Aorta (tissue), 5 donors: ENCODE results near the gene NAPB. TPM values are rescaled to one million over a fixed set of nuclear protein-coding genes. Genes with fewer than 3 reads are reported as not detected.

Source experiments
- ATAC-seq: fragments of 200-7000 bp; cut with Tn5 transposase; one replicate; pipeline ENCODE4 v1.9.1; 2022; ENCODE audit warnings: moderate library complexity; ENCODE audit not compliant: low FRiP score
- DNase-seq, 2 donors: peaks; one replicate each; pipeline ENCODE4 v3.0.0-alpha.2; 2020
- H3K27ac ChIP-seq, 2 donors: one replicate each; pipeline ENCODE4 v1.5.1; 2013; ENCODE audit warnings: low read length in 2 of 2, mild to moderate bottlenecking in 2 of 2, moderate library complexity in 2 of 2, control low read depth in 1 of 2, inconsistent platforms in 1 of 2, low read depth in 1 of 2
- H3K27me3 ChIP-seq, 2 donors: one replicate each; pipeline ENCODE4 v1.6.1; 2013; ENCODE audit warnings: control low read depth in 1 of 2, low read length in 1 of 2, mild to moderate bottlenecking in 1 of 2, moderate library complexity in 1 of 2; ENCODE audit not compliant: insufficient read depth in 2 of 2, control insufficient read depth in 1 of 2
- H3K36me3 ChIP-seq, 2 donors: one replicate each; pipeline ENCODE4 v1.6.1; 2013; ENCODE audit warnings: control low read depth in 1 of 2, low read length in 1 of 2, mild to moderate bottlenecking in 1 of 2; ENCODE audit not compliant: insufficient read depth in 2 of 2, control insufficient read depth in 1 of 2
- H3K4me1 ChIP-seq, 2 donors: one replicate each; pipeline ENCODE4 v1.6.1; 2013; ENCODE audit warnings: low read length in 2 of 2, control low read depth in 1 of 2, mild to moderate bottlenecking in 1 of 2, moderate library complexity in 1 of 2; ENCODE audit not compliant: insufficient read depth in 2 of 2, control insufficient read depth in 1 of 2
- H3K4me3 ChIP-seq, 2 donors: one replicate each; pipeline ENCODE4 v1.5.1; 2013; ENCODE audit warnings: low read length in 2 of 2, control low read depth in 1 of 2, mild to moderate bottlenecking in 1 of 2
- H3K9me3 ChIP-seq: one replicate; pipeline ENCODE4 v1.6.1; 2013; ENCODE audit warnings: mild to moderate bottlenecking, low read length; ENCODE audit not compliant: control insufficient read depth
- WGBS, 2 donors: extraction: QIAGEN DNeasy Blood & Tissue Kit; methylation state at CpG; one replicate each; pipeline ENCODE4 v1.1.7; 2013; 5-methylcytosine and 5-hydroxymethylcytosine counted together
- intact Hi-C, 2 donors: fragments of 100-400 bp; cut with DNase I; formaldehyde crosslinking; loops; one replicate each; pipeline versions ENCODE4 v1.14.2 to v1.15.0; 2022
- polyA plus RNA-seq, 2 donors: library from polyadenylated mRNA; stranded (reverse); fragments of 200-250 nt; gene quantifications; one replicate each; pipeline ENCODE4 v1.2.3, GENCODE V29; 2013
- total RNA-seq, 2 donors: library from RNA; stranded (reverse); fragmentation: NEBNext Ultra II Directional; extraction: Animal tissue kit (Norgen Biotek cat#: 25700); gene quantifications; one replicate each; pipeline ENCODE4 v1.2.1, GENCODE V29; 2021
- donor health status: healthy with polysubstance abuse.
- donor health status: Bipolar disorder and iron deficiency.
- donor health status: DM: no; HTN: no; CAD: no.
- donor health status: DM: no; HTN: no; CAD: no.
- donor health status: DM: yes; HTN: yes; CAD: no.

NAPB gene
- total and polyA plus RNA-seq, 4 donors, result 6.6 to 15.2 (median 10.2) TPM

- no peaks in the 10 kb centered on the region for H3K36me3 ChIP-seq
- no peaks in the 10 kb centered on the region for H3K4me1 ChIP-seq
- H3K27ac ChIP-seq, result no peak overlapping the region
- H3K4me3 ChIP-seq, result no peak overlapping the region
- ATAC-seq, result no peak
- no peaks in the 10 kb centered on the region for H3K27me3 ChIP-seq
- WGBS, 2 donors, result 69 to 71% methylated on average over 5 of the region's 5 CpGs
- H3K9me3 ChIP-seq, result no peaks in the 10 kb centered on the region
- intact Hi-C loops, result loop anchor here (5.0 to 10.0 kb wide), 2 partner anchors 297 to 1010 kb away; partner anchors contain the start of gene THBD (in 1 of the 2)
- no peak for DNase-seq
Measured at GRCh38 chr20:23344336-23344735, 77.0 kb downstream of the NAPB start.

- Histone ChIP-seq H3K27ac (no peak overlapping the region), H3K9me3 (no peaks in the 10 kb centered on the region), H3K36me3 (no peaks in the 10 kb centered on the region), H3K27me3 (no peaks in the 10 kb centered on the region), H3K4me1 (no peaks in the 10 kb centered on the region), H3K4me3 (no peak overlapping the region)
- no peak for DNase-seq
- 98 to 100% methylated on average over 1 of the region's 1 CpG for WGBS, 2 donors
- ATAC-seq, result no peak
- intact Hi-C loops, result loop anchor here (5.0 to 10.0 kb wide), 2 partner anchors 296 to 1009 kb away; partner anchors contain the start of gene THBD (in 1 of the 2)
Measured at GRCh38 chr20:23343590-23343989, 77.7 kb downstream of the NAPB start.

- Histone ChIP-seq H3K4me3 (no peak overlapping the region), H3K9me3 (no peaks in the 10 kb centered on the region), H3K27ac (no peak overlapping the region), H3K36me3 (no peaks in the 10 kb centered on the region), H3K4me1 (no peaks in the 10 kb centered on the region), H3K27me3 (no peaks in the 10 kb centered on the region)
- DNase-seq, result no peak
- intact Hi-C loops, result loop anchor here (2.0 to 10.0 kb wide), 3 partner anchors 294 to 1006 kb away; partner anchors contain the start of gene THBD (in 1 of the 2)
- 63 to 71% methylated on average over 2 of the region's 2 CpGs for whole genome bisulfite sequencing, 2 donors
- ATAC-seq, result no peak
Measured at GRCh38 chr20:23341073-23341472, 80.2 kb downstream of the NAPB start.

- no peaks in the 10 kb centered on the region for H3K36me3 ChIP-seq
- H3K4me1 ChIP-seq, result no peaks in the 10 kb centered on the region
- WGBS, 2 donors, result 19 to 21% methylated on average over 9 of the region's 9 CpGs
- no peaks in the 10 kb centered on the region for H3K9me3 ChIP-seq
- intact Hi-C loops, result loop anchor here (2.0 to 10.0 kb wide), 3 partner anchors 293 to 1006 kb away; partner anchors contain the start of gene THBD (in 1 of the 2)
- DNase-seq, result peak; percentile 76 to 83
- H3K4me3 ChIP-seq, result no peak overlapping the region
- H3K27ac ChIP-seq, result no peak overlapping the region
- H3K27me3 ChIP-seq, result no peaks in the 10 kb centered on the region
- peak; percentile 75 for ATAC-seq
Measured at GRCh38 chr20:23340524-23340923, 80.8 kb downstream of the NAPB start.

- no peaks in the 10 kb centered on the region for H3K9me3 ChIP-seq
- intact Hi-C loops, result loop anchor here (2.0 to 10.0 kb wide), 4 partner anchors 293 to 1005 kb away; partner anchors contain the start of gene THBD (in 1 of the 2)
- no peak for ATAC-seq
- H3K27me3 ChIP-seq, result no peaks in the 10 kb centered on the region
- no peaks in the 10 kb centered on the region for H3K36me3 ChIP-seq
- H3K4me3 ChIP-seq, result no peak overlapping the region
- H3K27ac ChIP-seq, result no peak overlapping the region
- 75 to 77% methylated on average over 13 of the region's 13 CpGs for WGBS, 2 donors
- no peaks in the 10 kb centered on the region for H3K4me1 ChIP-seq
- DNase-seq, result no peak
Measured at GRCh38 chr20:23339986-23340385, 81.3 kb downstream of the NAPB start.

GRCh38 chr20:23337312-23337711, 84.0 kb downstream of the NAPB start:
- ATAC-seq (no peak), DNase-seq (no peak)
- Histone ChIP-seq H3K36me3 (no peaks in the 10 kb centered on the region), H3K27ac (no peak overlapping the region), H3K27me3 (no peaks in the 10 kb centered on the region), H3K4me3 (no peak overlapping the region), H3K9me3 (no peaks in the 10 kb centered on the region), H3K4me1 (no peaks in the 10 kb centered on the region)
- intact Hi-C loops, result loop anchor here in 1 of 2 donors (10.0 kb wide), 1 partner anchor 993 kb away; no protein-coding TSS in a partner anchor

GRCh38 chr20:23336476-23336875, 84.8 kb downstream of the NAPB start:
- H3K27me3 ChIP-seq, result no peaks in the 10 kb centered on the region
- DNase-seq, result no peak
- no peaks in the 10 kb centered on the region for H3K4me1 ChIP-seq
- no peak overlapping the region for H3K27ac ChIP-seq
- no peaks in the 10 kb centered on the region for H3K9me3 ChIP-seq
- intact Hi-C loops, result loop anchor here in 1 of 2 donors (10.0 kb wide), 1 partner anchor 992 kb away; no protein-coding TSS in a partner anchor
- no peak overlapping the region for H3K4me3 ChIP-seq
- no peaks in the 10 kb centered on the region for H3K36me3 ChIP-seq
- ATAC-seq, result no peak
- WGBS, 2 donors, result 94% methylated on average over 5 of the region's 5 CpGs

- Histone ChIP-seq H3K27ac (no peak overlapping the region), H3K9me3 (no peaks in the 10 kb centered on the region), H3K36me3 (no peaks in the 10 kb centered on the region), H3K27me3 (no peaks in the 10 kb centered on the region), H3K4me3 (no peak overlapping the region), H3K4me1 (no peaks in the 10 kb centered on the region)
- WGBS, 2 donors, result 90 to 91% methylated on average over 5 of the region's 5 CpGs
- intact Hi-C loops, result loop anchor here in 1 of 2 donors (10.0 kb wide), 1 partner anchor 991 kb away; no protein-coding TSS in a partner anchor
- ATAC-seq, result no peak
- no peak for DNase-seq
Measured at GRCh38 chr20:23335521-23335920, 85.8 kb downstream of the NAPB start.

- intact Hi-C loops, result loop anchor here in 1 of 2 donors (5.0 to 10.0 kb wide), 2 partner anchors 57 to 989 kb away; no protein-coding TSS in a partner anchor
Measured at GRCh38 chr20:23334111-23334510, 87.2 kb downstream of the NAPB start.

More at GRCh38 chr20:23334111-23334510, 87.2 kb downstream of the NAPB start:
- WGBS, 2 donors, result 75 to 77% methylated on average over 3 of the region's 3 CpGs
- Histone ChIP-seq H3K9me3 (no peaks in the 10 kb centered on the region), H3K27me3 (no peaks in the 10 kb centered on the region), H3K4me3 (no peak overlapping the region), H3K36me3 (no peaks in the 10 kb centered on the region), H3K27ac (no peak overlapping the region), H3K4me1 (no peaks in the 10 kb centered on the region)
- ATAC-seq, result no peak
- DNase-seq, result no peak
